Measurements from ENCODE around the gene TMPRSS6.

TMPRSS6 gene

GRCh38 chr22:37056246-37056645 lies 53.3 kb downstream of the TMPRSS6 start:
- Histone ChIP-seq H3K4me3 (ENCODE audit: insufficient read depth, low read length, poor library complexity, severe bottlenecking) (no peak overlapping the region), H3F3A (ENCODE audit: insufficient read depth) (no peaks in the 10 kb centered on the region), H3K9me3 (ENCODE audit: insufficient read depth, low read length) (no peaks in the 10 kb centered on the region), H3K27ac (ENCODE audit: low read depth, low read length) (no peak overlapping the region), H2AFZ (ENCODE audit: low read depth, low read length, severe bottlenecking) (no peak overlapping the region), H3K27me3 (ENCODE audit: low read length) (no peaks in the 10 kb centered on the region), H3K4me2 (ENCODE audit: low read depth, low read length, poor library complexity, severe bottlenecking) (no peak overlapping the region), H3K9ac (ENCODE audit: low read length) (no peak overlapping the region), H3K9me2 (replicated peaks; ENCODE audit: insufficient read depth, low read length) (no peaks in the 10 kb centered on the region), H3K79me2 (ENCODE audit: insufficient read depth, low read length) (no peaks in the 10 kb centered on the region), H3K36me3 (ENCODE audit: low read length) (no peaks in the 10 kb centered on the region), H4K20me1 (ENCODE audit: low read depth, low read length) (no peaks in the 10 kb centered on the region)
- TF ChIP-seq EZH2phosphoT487 (conservative IDR thresholded peaks at IDR 0.05; ENCODE audit: low read length), result no peak
- TF ChIP-seq CTCF (IDR thresholded peaks at IDR 0.05; ENCODE audit: insufficient read depth, low read length, poor library complexity, severe bottlenecking), result no peak

- H3K9me2 ChIP-seq (replicated peaks; ENCODE audit: insufficient read depth, low read length), result no peaks in the 10 kb centered on the region
- H4K20me1 ChIP-seq (ENCODE audit: low read depth, low read length), result no peaks in the 10 kb centered on the region
- no peak overlapping the region for H2AFZ ChIP-seq (ENCODE audit: low read depth, low read length, severe bottlenecking)
- no peak overlapping the region for H3K4me3 ChIP-seq (ENCODE audit: insufficient read depth, low read length, poor library complexity, severe bottlenecking)
- H3K27me3 ChIP-seq (ENCODE audit: low read length), result no peaks in the 10 kb centered on the region
- no peak overlapping the region for H3K9ac ChIP-seq (ENCODE audit: low read length)
- no peaks in the 10 kb centered on the region for H3F3A ChIP-seq (ENCODE audit: insufficient read depth)
- H3K9me3 ChIP-seq (ENCODE audit: insufficient read depth, low read length), result no peaks in the 10 kb centered on the region
- H3K79me2 ChIP-seq (ENCODE audit: insufficient read depth, low read length), result no peaks in the 10 kb centered on the region
- no peaks in the 10 kb centered on the region for H3K36me3 ChIP-seq (ENCODE audit: low read length)
- no peak overlapping the region for H3K4me2 ChIP-seq (ENCODE audit: low read depth, low read length, poor library complexity, severe bottlenecking)
- TF ChIP-seq EZH2phosphoT487 (conservative IDR thresholded peaks at IDR 0.05; ENCODE audit: low read length), result no peak
- no peak for TF ChIP-seq CTCF (IDR thresholded peaks at IDR 0.05; ENCODE audit: insufficient read depth, low read length, poor library complexity, severe bottlenecking)
- no peak overlapping the region for H3K27ac ChIP-seq (ENCODE audit: low read depth, low read length)
Measured at GRCh38 chr22:37054600-37055365, 54.7 kb downstream of the TMPRSS6 start.

- no peaks in the 10 kb centered on the region for H3K9me3 ChIP-seq (ENCODE audit: insufficient read depth, low read length)
- TF ChIP-seq CTCF (IDR thresholded peaks at IDR 0.05; ENCODE audit: insufficient read depth, low read length, poor library complexity, severe bottlenecking) (no peak), EZH2phosphoT487 (conservative IDR thresholded peaks at IDR 0.05; ENCODE audit: low read length) (no peak)
- H3K79me2 ChIP-seq (ENCODE audit: insufficient read depth, low read length), result no peaks in the 10 kb centered on the region
- no peak overlapping the region for H3K4me3 ChIP-seq (ENCODE audit: insufficient read depth, low read length, poor library complexity, severe bottlenecking)
- no peaks in the 10 kb centered on the region for H4K20me1 ChIP-seq (ENCODE audit: low read depth, low read length)
- no peaks in the 10 kb centered on the region for H3K36me3 ChIP-seq (ENCODE audit: low read length)
- no peak overlapping the region for H3K9ac ChIP-seq (ENCODE audit: low read length)
- H3K9me2 ChIP-seq (replicated peaks; ENCODE audit: insufficient read depth, low read length), result no peaks in the 10 kb centered on the region
- no peak overlapping the region for H2AFZ ChIP-seq (ENCODE audit: low read depth, low read length, severe bottlenecking)
- H3K27me3 ChIP-seq (ENCODE audit: low read length), result no peaks in the 10 kb centered on the region
- H3K4me2 ChIP-seq (ENCODE audit: low read depth, low read length, poor library complexity, severe bottlenecking), result no peak overlapping the region
- H3F3A ChIP-seq (ENCODE audit: insufficient read depth), result no peaks in the 10 kb centered on the region
- no peak overlapping the region for H3K27ac ChIP-seq (ENCODE audit: low read depth, low read length)
Measured at GRCh38 chr22:37054056-37054395, 55.5 kb downstream of the TMPRSS6 start.

All from SU-DHL-6 (cell line).